ENCODE data around the gene CHCHD4. TPM values are rescaled to one million over a fixed set of nuclear protein-coding genes. Genes with fewer than 3 reads are reported as not detected.

Gene CHCHD4
- total and polyA plus RNA-seq, 10 of the 15 experiments (the other 5 are each of a cell fraction or from before 2014, with no cell fraction given) = 21.0 to 46.8 (median 29.0) TPM

GRCh38 chr3:14128724-14129123 is 4.1 kb upstream of the CHCHD4 start:
- in situ Hi-C loops (cut with MboI) (no loop called here), intact Hi-C loops (cut with micrococcal nuclease; ENCODE audit: unreplicated experiment) (no loop called here)
- CTCF ChIA-PET = no interaction called here
- Histone ChIP-seq H3K79me2 (ENCODE audit: control insufficient read depth, insufficient read depth, low read length) (peaks cover 39% of the 10 kb centered on the region), H3K4me2 (ENCODE audit: control insufficient read depth, insufficient read depth) (no peak overlapping the region), H3K9ac (ENCODE audit: control insufficient read depth, insufficient read depth, low read length) (no peak overlapping the region), H3K4me3 (no peak overlapping the region), H3K27ac (ENCODE audit: control insufficient read depth, insufficient read depth) (no peak overlapping the region), H3K9me3 (replicated peaks; ENCODE audit: control insufficient read depth, insufficient read depth, low read length) (no peaks in the 10 kb centered on the region), H4K20me1 (ENCODE audit: control insufficient read depth, insufficient read depth) (no peaks in the 10 kb centered on the region), H3K4me1 (ENCODE audit: control insufficient read depth, insufficient read depth, low read length) (peaks cover 8% of the 10 kb centered on the region), H3K27me3 (replicated peaks in 1 of 2; ENCODE audit: control insufficient read depth in 2 of 2, insufficient read depth in 2 of 2, low read length in 1 of 2) (no peaks in the 10 kb centered on the region), H2AFZ (ENCODE audit: control insufficient read depth, low read depth, low read length) (no peak overlapping the region), H3K36me3 (ENCODE audit: control insufficient read depth in 2 of 2, insufficient read depth in 2 of 2, low read length in 1 of 2) (peaks cover 14 to 30% of the 10 kb centered on the region in 2 experiments)
- no peak for ATAC-seq
- SMC1A ChIA-PET (ENCODE audit: uncharacterized antibody, unreplicated experiment) = interaction anchor here (1.2 kb wide), 1 partner anchor 15 kb away, joined by 3 read pairs; no protein-coding TSS in a partner anchor
- DNase-seq (ENCODE audit: low read depth, low spot score) = no peak
- RAD21 ChIA-PET (ENCODE audit: unreplicated experiment) = no interaction called here
- 71% methylated on average over 5 of the region's 5 CpGs for WGBS (ENCODE audit: insufficient coverage, insufficient replicate concordance, low lambda C conversion rate, missing lambda C conversion rate)
- POLR2A ChIA-PET = no interaction called here
- peak; percentile 27 for FAIRE-seq
- BruUV-seq (replicated peaks) = no TSS peak
- TF ChIP-seq ZNF592 (IDR thresholded peaks at IDR 0.05) (no peak), HDAC6 (IDR thresholded peaks at IDR 0.05; ENCODE audit: unreplicated experiment) (no peak), SMAD1 (IDR thresholded peaks at IDR 0.05; ENCODE audit: low read depth, partially characterized antibody) (no peak), ATF2 (IDR thresholded peaks at IDR 0.05; ENCODE audit: low read length) (no peak), KAT2A (conservative IDR thresholded peaks at IDR 0.05; ENCODE audit: control insufficient read depth, low read depth, low read length) (no peak), ZNF622 (IDR thresholded peaks at IDR 0.05) (no peak), PKNOX1 (IDR thresholded peaks at IDR 0.05) (no peak), NFYA (IDR thresholded peaks at IDR 0.05; ENCODE audit: borderline replicate concordance, low read depth, low read length) (no peak), DPF2 (IDR thresholded peaks at IDR 0.05) (no peak), ZBTB4 (CRISPR knock-in tag; IDR thresholded peaks at IDR 0.05) (no peak), HCFC1 (IDR thresholded peaks at IDR 0.05; ENCODE audit: low read length) (no peak), NFYB (IDR thresholded peaks at IDR 0.05; ENCODE audit: insufficient read depth, low read depth, low read length) (no peak), BCL3 (IDR thresholded peaks at IDR 0.05; ENCODE audit: borderline replicate concordance, insufficient read depth, low read depth, low read length, poor library complexity, severe bottlenecking) (no peak)

All from GM12878 (cell line).